ENCODE measurements around the gene NXF1.
"Not testable (repeated sequence)": the region's sequence is repeated elsewhere in the genome, so short reads cannot be mapped to it uniquely, and the experiment has no call there.

The NXF1 gene

DNA sequence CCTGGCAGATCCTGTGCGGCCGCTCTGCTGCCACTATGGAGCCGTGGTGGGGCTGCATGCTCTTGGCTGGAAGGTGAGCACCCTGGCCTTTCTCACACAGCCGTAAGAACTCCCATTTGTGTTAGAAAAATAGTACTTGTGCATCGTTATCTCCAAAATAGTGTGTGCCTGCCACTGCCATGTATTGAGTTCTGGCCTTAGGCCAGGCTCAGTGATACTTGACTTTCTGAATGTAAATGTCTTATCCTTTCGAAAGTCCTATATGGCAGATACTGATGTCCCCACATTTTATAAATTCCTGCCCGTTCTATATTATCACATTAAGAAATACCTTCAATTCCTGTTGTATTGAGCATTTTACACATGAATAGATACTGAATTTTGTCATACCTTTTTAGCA is 22.5 kb downstream of the NXF1 start:
- no peak for DNase-seq

DNA sequence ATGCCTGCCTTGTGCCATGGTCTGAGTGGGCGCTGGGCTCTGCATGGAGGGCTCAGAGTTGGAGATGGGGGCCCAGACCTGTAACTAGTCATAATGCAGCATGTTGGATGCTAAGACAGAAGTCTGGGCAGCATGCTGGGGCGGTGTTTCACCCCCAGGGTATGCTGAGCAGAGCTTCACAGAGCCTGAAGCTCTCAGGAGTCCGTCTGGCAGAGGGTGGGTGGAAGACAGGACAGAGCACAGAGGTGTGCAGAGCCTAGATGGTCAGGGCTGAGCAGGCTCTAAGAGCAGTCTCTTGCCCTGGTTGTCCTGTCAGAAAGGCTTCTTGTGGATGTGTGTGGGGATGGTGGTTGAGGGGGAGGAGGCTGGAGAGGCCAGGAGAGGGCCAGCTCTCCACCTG is 26.8 kb downstream of the NXF1 start:
- DNase-seq = no peak

DNA sequence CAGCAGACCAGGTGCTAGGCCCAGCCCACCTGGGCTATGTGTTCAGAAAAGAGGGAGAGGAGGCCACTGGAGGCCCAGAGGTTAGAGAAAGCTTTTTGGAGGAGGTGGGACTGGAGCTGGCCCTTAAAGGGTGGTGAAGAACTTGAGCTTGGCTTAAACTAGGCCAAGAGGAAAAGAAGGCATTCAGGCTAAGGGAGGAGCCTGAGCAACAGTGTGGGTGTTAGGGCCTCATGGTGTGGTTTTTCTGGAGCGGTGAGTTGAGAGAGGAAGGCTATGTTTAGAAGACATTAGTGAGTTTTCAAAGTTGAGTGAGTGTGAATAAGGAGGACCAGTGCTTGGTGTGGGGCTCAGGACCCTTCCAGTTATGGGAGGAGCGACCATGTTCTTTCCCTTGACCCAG is 27.9 kb downstream of the NXF1 start:
- DNase-seq = no peak

DNA sequence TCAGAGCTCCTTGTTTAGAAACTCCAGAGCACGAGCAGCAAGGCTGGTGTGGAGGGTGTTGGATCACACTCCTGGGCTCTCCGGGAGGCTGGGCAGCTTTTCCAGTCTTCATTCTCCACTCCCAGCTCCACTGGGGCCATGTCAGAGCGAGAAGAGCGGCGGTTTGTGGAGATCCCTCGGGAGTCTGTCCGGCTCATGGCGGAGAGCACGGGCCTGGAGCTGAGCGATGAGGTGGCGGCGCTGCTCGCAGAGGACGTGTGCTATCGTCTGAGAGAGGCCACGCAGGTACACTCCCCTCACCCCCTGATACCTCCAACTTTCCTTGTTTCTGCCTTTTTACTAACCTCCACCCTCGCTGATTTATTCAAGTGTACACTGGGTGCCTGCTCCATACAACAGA is 29.6 kb downstream of the NXF1 start:
- DNase-seq = no peak

DNA sequence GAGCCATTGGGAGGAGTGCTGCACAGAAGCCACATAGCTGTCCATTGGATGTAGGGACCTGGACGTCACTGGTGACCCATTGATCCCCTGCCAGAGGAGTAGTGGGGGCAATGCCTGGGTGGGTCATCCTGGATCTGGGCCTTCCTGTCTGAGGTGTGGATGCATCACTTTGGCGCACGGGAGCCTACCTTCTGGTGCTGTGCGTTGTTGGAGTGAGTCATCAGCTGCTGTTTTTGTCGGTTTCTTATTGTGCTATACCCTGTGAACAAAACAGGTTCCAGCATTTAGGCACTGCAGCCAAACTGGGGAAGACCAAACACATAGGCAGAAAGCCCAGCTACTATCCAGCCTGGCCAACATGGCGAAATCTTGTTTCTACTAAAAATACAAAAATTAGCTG is 30.8 kb downstream of the NXF1 start:
- no peak for DNase-seq

DNA sequence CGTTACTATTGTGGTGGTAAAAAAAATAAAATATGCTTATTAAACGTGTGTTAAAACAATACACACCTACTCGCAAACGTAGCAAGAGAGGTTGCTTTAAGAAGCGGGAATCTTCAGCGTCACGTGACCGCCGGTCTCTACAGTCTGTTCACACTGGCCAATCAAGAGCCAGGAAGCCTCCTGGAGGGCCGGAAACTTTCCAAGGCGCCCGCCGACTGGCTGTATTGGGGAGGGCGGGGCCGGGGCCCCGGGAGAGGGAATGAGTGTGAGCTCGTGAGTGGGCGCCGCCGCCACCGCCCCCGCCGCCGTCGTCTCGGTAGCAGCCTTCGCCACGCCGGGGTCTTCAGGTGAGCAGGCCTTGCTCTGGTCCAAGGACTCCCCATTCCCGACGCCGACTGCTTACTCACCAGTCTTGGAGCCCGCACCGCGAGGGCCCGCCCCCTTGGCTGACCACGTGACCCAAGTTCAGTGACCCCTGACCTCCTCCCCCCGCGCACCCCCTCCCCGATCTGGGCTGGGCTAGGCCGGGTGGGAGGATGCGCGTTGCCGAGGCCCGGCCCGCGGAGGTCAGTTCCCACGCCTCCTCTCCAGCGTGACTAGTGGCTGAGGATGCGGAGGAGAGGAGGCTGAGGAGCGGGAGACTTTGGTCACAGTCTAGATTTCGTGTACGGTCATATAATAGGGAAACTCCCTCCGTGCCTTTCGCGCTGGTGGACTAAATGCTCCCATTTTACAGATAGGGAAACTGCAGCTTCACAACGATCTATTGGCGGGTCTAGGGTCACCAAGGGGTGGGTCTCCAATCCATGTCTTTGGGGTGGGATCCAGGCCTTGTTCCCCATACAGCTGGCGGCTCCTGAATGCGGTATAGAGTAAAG is 33.9 kb downstream of the NXF1 start, which contains the start of gene TAF6L:
TSS of gene TAF6L (plus strand) at position 253 of the 878 bp plus-strand sequence. CDS start 4,388 bp downstream, outside the sequence.
- DNase-seq = peak; percentile 71

DNA sequence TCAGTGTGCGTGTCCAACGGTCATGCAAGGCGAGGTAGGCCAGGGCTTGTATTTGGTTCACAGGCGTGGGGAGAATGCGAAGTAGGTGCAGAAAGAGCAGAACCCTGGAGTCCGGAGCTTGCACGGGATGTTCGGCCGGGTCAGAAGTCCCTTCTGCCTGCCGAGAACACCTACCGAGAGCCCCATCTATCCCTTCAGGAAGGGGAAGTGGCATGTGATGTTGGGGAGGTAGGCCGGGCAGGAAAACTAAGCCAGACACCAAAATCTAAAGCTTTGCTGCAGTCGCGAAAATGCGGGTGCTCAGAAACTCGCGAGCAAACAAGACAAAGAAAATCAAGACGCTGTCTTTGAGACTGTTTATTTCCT is 34.5 kb downstream of the NXF1 start:
- no peak for DNase-seq

DNA sequence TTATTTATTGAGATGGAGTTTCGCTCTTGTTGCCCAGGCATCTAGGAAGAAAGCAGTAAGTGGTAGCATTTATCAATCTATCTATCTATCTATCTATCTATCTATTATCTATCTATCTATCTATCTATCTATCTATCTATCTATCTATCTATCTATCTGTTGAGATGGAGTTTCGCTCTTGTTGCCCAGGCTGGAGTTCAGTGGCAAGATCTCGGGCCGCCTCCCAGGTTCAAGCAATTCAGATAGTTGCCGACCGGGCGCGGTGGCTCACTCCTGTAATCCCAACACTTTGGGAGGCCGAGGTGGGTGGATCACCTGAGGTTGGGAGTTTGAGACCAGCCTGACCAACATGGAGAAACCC is 44.4 kb downstream of the NXF1 start:
- DNase-seq = not testable (repeated sequence)

DNA sequence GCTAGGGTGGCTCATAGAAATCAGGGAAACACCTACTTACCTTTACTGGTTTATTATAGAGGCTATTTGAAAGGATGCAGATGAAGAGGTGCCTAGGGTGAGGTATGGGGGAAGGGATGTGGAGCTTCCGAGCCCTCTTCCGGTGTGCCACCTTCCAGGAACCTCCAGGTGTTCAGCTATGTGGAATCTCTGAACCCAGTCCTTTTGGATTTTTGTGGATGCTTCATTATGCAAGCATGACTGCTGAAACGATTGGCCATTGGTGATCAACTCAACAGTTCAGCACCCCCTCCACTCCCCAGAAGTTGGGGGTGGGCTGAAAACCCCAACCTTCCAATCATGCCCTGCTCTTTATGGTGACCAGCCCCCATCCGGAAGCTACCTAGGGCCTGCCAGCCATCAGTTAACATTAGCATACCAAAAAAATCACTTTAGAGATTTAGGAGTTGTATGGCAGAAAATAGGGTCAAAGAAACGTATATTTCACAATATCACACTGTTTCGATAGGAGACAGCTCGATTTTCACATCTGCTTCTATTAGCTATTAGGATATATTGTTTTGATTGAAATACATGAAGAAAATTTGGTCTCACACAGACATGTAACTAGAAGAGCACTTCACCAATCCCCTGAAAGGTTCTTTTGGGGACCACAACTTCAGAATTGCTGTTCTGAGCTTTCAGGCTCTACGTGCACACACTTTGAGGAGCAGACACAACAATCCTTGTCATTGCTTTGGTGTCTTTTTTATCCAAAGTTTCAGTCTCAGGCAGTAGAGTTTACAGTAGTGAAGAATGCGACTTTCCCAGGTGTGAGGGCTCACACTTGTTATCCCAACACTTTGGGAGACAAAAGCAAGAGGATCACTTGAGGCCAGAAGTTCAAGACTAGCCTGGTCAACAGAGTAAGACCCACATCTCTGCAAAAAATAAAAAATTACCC is 47.1 kb downstream of the NXF1 start:
- DNase-seq = no peak

DNA sequence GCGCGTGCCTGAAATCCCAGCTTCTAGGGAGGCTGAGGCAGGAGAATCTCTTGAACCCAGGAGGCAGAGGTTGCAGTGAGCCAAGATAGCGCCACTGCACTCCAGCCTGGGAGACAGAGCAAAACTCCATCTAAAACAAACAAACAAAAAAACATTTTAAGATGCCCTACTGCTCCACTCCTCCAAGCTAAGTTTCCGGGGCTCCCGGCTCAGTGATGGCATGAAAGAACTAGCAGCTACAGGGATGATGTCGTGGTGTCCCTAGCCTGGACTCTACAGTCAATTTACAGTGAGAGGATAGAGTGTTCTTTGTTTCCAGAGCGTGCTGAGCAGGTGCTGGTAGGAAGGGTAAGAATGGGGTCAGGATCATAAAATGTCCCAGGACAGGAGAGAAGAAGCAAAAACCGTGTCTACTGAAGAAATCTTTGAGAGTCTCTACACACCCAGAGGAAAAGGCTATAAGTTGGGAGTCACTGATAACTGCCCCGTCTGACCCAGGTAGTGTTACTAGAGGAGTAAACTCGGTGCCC is 50.1 kb downstream of the NXF1 start:
- no peak for DNase-seq

DNA sequence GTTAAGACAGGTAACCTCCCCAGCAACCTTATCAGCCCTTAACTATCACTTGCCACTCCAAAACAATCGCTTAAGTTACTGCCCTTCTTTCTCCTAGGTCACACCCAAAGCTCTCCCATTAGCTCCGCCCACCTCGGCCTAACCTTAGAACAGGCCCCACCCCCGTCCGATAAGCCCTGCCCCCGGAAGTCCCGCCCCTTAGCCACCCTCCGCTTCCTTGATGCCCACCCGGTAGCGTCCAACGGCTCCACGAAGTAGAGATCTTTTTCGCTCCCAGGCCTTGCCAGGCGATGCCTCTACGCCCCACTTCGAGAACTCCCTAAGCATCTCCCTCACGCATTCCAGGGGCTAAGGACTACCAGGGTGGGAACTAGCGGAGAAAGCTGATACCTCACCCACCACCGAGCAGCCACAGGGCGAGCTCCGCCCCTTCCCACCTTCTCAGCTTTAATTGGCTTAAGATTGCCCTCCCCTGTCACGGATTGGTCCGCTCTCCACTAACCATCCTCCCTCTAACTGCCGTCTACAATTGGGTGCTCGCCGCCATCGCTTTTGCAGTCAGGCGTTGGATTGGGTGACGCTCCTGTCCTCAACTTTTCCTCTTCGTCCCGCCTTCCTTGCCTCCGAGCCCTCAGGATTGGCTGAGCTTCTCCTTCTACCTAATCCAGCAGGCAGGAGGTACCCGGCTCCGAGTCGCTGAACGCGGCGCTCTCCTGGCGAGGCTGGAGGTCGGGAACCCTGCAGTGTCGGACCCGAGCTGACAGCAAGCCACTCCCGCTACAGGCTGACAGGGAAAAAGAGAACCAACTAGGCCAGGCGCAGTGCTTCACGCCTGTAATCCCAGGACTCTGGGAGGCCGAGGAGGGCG is 51.3 kb downstream of the NXF1 start, which contains the start of gene ZBTB3:
TSS of gene ZBTB3 (minus strand) at position 425 of the 868 bp plus-strand sequence. CDS start 496 bp downstream, outside the sequence.
- DNase-seq = peak; percentile 99

DNA sequence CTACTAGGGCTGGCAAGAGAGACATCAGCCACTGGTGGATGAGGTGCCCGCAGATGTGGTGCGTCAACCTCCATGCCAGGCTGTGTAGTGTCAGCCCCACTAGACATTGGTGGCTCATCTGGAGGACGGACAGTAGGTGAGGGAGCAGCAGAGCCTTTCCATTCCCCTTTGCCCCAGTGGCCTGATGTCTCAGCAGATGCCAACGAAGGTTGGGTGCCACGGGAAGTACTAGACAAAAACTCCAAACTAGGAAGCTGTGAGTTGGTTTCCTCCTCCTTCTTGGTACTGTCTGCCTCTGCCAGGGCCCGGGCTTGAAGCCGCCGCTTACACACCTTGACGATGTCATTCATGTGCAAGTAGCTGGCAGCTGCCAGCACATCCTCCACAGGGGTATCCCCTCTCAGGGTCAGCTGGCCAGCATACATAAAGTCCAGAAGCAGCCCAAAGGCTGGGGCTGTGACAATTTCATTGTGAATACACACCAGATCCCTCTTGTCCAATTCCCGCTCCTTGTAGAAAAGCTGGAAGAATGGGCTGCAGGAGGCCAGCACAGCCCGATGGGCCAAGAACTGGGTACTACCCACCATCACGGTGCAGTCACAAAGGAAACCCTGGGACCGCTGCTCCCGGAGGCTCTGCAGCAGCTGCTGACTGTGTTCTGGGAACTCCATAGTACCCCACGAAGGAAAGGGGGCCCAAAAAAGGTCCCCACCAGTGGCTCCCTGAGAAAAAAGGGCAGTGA is 52.1 kb downstream of the NXF1 start:
- no peak for DNase-seq

DNA sequence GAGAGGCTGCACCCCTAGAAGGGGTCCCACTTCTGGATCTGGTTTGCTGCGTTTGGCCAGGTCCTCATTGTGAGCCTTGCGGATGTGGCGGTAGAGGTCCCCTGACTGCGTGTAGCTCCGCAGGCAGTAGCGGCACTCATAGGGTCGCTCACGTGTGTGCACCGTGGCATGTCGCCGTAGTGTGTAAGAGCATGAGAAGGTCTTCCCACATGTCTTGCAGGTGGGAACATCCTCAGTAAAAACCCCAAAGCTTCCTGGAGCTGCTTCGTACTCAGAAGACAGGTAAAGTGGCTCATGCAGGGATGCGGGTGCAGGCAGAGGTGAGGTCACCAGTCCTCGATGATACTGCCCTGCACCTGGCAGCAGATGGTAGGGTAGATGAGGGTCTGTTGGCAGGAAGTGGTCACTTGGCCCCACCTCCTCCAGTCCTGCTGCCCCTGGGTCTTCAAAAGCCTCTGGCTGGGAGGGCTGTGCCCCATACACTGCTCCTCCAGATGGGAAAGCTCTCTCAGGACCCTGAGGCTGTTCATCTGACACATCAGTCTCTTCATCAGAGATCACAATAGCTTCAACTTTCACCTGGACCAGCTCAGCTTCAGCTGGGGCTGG is 53.0 kb downstream of the NXF1 start:
- no peak for DNase-seq

DNA sequence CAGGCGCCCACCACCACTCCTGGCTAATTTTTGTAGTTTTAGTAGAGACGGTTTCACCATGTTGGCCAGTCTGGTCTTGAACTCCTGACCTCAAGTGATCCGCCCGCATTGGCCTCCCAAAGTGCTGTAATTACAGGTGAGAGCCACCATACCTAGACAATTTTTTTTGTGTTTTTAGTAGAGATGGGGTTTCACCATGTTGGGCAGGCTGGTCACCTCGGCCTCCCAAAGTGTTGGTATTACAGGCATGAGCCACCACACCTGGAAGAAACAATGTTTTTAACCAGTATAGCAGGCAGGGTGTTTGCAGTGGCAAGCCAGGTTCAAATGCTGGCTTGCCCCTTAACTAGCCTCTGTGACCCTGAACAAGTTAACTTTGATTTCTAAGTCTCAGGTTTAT is 55.3 kb downstream of the NXF1 start:
- DNase-seq = not testable (repeated sequence)

DNA sequence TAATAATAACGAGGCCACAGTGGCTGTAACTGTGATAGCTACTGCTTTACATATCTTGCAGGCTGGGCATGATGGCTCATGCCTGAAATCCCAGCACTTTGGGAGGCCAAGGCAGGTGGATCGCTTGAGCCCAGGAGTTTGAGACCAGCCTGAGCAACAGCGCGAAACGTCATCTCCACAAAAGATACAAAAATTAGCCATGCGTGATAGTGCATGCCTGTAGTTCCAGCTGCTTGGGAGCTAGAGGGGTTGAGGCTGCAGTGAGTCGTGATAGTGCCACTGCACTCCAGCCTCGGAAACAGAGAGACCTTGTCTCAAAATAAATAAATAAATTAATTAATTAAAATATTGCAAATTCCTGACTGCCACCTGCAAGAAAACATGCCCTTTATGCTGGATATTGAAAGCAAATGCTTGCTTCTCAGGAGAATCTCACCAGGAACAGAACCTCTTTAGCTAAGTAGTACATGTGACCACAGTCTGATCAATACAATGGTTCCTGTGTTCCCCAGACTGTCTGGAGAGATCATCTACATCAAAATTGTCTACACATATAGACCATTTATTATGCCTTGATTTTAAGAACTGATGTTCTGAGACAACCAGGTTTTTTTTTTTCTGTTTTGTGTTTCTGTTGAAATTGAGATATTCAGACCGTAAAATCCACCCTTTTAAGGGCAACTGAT is 57.6 kb downstream of the NXF1 start:
- no peak for DNase-seq
